PFSK-1 (cell line): ENCODE data around the gene GRIN2A.

Experiments used
- FOXP2 ChIP-seq: optimal IDR thresholded peaks from 2 replicates; pipeline ENCODE3; 2011; ENCODE audit warnings: borderline replicate concordance, control low read depth, inconsistent platforms; ENCODE audit not compliant: insufficient read depth; ENCODE audit errors: extremely low read length, extremely low read depth
- POLR2AphosphoS5 ChIP-seq: IDR thresholded peaks from 2 replicates; pipeline ENCODE4 v1.6.1; 2012; ENCODE audit warnings: low read depth, mild to moderate bottlenecking, control low read depth, low read length, moderate library complexity
- SIN3A ChIP-seq: IDR thresholded peaks from 2 replicates; pipeline ENCODE4 v1.6.1; 2012; ENCODE audit warnings: mild to moderate bottlenecking, low read length, moderate library complexity, borderline replicate concordance; ENCODE audit not compliant: insufficient read depth
- TAF1 ChIP-seq: IDR thresholded peaks from 2 replicates; pipeline ENCODE4 v1.6.1; 2012; ENCODE audit warnings: low read length, control low read depth, borderline replicate concordance; ENCODE audit not compliant: insufficient read depth
- TF ChIP-seq, protein P1 (sequence below), 2 experiments: IDR thresholded peaks; 2 replicates each; pipeline versions ENCODE4 v1.6.1 to v1.8.0; 2011 to 2012; ENCODE audit warnings: low read depth in 2 of 2, low read length in 2 of 2, control low read depth in 1 of 2, inconsistent platforms in 1 of 2, mild to moderate bottlenecking in 1 of 2, moderate library complexity in 1 of 2; ENCODE audit not compliant: insufficient read depth in 1 of 2

The GRIN2A gene

DNA sequence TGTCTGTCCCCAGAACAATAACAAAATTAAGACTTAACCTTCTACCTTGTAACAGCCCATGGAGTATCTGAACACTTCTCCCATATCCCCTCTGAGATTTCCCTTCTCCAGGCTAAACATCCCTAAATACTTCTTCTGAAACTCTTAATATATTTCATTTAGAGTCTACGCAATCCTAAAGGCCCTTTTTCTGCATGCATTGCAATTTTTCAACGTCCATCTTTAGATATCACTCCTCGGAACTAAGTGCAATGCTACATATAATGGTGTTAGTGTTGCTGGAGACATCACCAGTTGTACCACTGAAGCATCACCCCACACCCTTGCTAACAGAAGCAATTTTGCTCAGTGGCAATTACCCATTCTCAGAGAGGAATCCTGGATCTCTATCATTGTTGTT, 13.2 kb downstream of the GRIN2A start:
- TF ChIP-seq, protein P1, sequence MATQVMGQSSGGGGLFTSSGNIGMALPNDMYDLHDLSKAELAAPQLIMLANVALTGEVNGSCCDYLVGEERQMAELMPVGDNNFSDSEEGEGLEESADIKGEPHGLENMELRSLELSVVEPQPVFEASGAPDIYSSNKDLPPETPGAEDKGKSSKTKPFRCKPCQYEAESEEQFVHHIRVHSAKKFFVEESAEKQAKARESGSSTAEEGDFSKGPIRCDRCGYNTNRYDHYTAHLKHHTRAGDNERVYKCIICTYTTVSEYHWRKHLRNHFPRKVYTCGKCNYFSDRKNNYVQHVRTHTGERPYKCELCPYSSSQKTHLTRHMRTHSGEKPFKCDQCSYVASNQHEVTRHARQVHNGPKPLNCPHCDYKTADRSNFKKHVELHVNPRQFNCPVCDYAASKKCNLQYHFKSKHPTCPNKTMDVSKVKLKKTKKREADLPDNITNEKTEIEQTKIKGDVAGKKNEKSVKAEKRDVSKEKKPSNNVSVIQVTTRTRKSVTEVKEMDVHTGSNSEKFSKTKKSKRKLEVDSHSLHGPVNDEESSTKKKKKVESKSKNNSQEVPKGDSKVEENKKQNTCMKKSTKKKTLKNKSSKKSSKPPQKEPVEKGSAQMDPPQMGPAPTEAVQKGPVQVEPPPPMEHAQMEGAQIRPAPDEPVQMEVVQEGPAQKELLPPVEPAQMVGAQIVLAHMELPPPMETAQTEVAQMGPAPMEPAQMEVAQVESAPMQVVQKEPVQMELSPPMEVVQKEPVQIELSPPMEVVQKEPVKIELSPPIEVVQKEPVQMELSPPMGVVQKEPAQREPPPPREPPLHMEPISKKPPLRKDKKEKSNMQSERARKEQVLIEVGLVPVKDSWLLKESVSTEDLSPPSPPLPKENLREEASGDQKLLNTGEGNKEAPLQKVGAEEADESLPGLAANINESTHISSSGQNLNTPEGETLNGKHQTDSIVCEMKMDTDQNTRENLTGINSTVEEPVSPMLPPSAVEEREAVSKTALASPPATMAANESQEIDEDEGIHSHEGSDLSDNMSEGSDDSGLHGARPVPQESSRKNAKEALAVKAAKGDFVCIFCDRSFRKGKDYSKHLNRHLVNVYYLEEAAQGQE (IDR thresholded peaks at IDR 0.05; ENCODE audit: insufficient read depth in 1 of 2, low read depth in 2 of 2, low read length in 2 of 2): no peak
- TF ChIP-seq TAF1 (no peak), FOXP2 (no peak), POLR2AphosphoS5 (no peak), SIN3A (no peak)

DNA sequence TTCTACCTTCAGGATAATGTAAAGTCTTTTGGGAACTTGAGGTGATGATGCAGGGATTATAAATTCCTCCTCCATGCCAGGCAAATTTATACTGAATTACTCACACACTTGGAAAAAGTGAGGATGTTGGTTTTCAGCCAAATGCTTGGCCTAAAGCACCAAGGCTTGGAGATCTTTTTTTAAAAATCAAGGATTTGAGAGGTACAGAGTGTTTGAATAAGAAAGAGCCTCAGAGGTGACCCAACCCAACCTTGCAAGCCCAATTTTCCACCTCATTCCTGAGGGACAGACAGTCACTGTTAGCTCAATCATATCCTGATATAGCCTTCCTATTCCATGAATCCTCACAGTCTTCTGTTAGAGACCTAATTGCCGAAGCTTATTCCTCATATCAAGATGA, 14.0 kb downstream of the GRIN2A start:
- TF ChIP-seq TAF1 (no peak), FOXP2 (no peak), POLR2AphosphoS5 (no peak), SIN3A (no peak)
- TF ChIP-seq, protein P1 (IDR thresholded peaks at IDR 0.05; ENCODE audit: insufficient read depth in 1 of 2, low read depth in 2 of 2, low read length in 2 of 2): no peak

DNA sequence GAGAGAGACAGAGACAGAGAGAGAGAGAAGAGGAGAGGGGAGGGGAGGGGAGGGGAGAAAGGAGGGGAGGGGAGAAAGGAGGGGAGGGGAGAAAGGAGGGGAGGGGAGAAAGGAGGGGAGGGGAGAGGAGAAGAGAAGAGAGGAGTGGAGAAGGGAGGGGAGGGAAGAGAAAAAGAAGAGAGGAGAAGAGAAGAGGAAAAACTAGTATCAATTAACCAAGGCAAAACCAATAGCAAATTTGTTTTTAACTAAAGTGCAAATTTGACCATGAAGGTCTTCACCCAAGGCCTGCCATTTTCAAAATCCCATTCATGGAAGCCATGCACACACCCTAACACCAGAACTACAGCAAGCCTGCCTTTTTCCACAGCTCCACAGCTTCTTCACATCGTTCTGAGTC, 16.6 kb downstream of the GRIN2A start:
- TF ChIP-seq TAF1 (no peak), SIN3A (no peak), FOXP2 (no peak), POLR2AphosphoS5 (no peak)
- TF ChIP-seq, protein P1 (IDR thresholded peaks at IDR 0.05; ENCODE audit: insufficient read depth in 1 of 2, low read depth in 2 of 2, low read length in 2 of 2): no peak

DNA sequence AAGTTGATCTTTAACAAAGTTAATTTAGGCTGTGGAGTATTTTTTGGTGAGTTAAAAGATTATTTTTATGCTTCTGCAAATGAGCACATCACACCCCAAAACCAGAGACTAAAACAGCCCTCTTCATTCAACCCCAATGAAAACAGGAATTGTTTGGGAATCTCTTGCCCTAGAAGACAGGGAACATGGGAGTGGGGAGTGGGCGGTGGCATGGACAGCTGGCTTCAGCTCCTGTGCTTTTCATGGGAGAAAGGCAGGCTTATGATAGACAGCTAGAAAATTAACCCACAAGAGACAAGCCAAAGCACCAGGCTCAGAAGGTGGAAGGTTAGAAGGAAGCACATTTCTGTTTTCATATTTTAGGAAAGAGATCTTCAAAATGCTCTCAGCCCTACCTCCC, 19.2 kb downstream of the GRIN2A start:
- TF ChIP-seq, protein P1 (IDR thresholded peaks at IDR 0.05; ENCODE audit: insufficient read depth in 1 of 2, low read depth in 2 of 2, low read length in 2 of 2): no peak
- TF ChIP-seq FOXP2 (no peak), SIN3A (no peak), POLR2AphosphoS5 (no peak), TAF1 (no peak)

GRCh38 chr16:10156099-10156498, 26.1 kb downstream of the GRIN2A start:
- TF ChIP-seq SIN3A: no peak
- TF ChIP-seq POLR2AphosphoS5: no peak
- TF ChIP-seq TAF1: no peak
- TF ChIP-seq, protein P1 (IDR thresholded peaks at IDR 0.05; ENCODE audit: insufficient read depth in 1 of 2, low read depth in 2 of 2, low read length in 2 of 2): no peak
- no peak for TF ChIP-seq FOXP2
